OCI-LY3 (cell line): ENCODE results near the gene HTT.

ENCODE experiments used
- H2AFZ ChIP-seq: fragments of 200-600, 300-600 bp; shearing (Covaris generic); 2 replicates; pipeline ENCODE4 v1.6.0; 2014; ENCODE audit warnings: antibody characterized with exemption, low read depth, low read length
- H3K27ac ChIP-seq: fragments of 200-600, 300-600 bp; sonication (generic); 2 replicates; pipeline ENCODE4 v1.5.1; 2014; ENCODE audit warnings: mild to moderate bottlenecking, low read length, moderate library complexity, mixed read lengths
- H3K27me3 ChIP-seq: fragments of 200-600, 300-600 bp; sonication (generic); 2 replicates; pipeline ENCODE4 v1.6.1; 2014; ENCODE audit warnings: low read depth, low read length, mixed read lengths
- H3K36me3 ChIP-seq: fragments of 200-600, 300-600 bp; sonication (generic); replicated peaks from 2 replicates; pipeline ENCODE3; 2014; ENCODE audit warnings: low read depth, low read length, mixed read lengths
- H3K4me1 ChIP-seq: fragments of 300-600, 200-600 bp; sonication (generic); 2 replicates; pipeline ENCODE4 v1.6.1; 2014; ENCODE audit warnings: low read length, mixed read lengths
- H3K4me2 ChIP-seq: fragments of 200-600, 300-600 bp; sonication (generic); 2 replicates; pipeline ENCODE4 v1.6.1; 2014; ENCODE audit warnings: low read length, mixed read lengths
- H3K4me3 ChIP-seq: fragments of 300-600, 200-600 bp; sonication (generic); 2 replicates; pipeline ENCODE4 v1.5.1; 2014; ENCODE audit warnings: antibody characterized with exemption, mild to moderate bottlenecking, low read length, moderate library complexity
- H3K79me2 ChIP-seq: fragments of 300-600, 200-600 bp; shearing (Covaris generic); 2 replicates; pipeline ENCODE4 v1.6.1; 2014; ENCODE audit warnings: mild to moderate bottlenecking, low read length, mixed read lengths
- H3K9ac ChIP-seq: fragments of 300-600, 200-600 bp; shearing (Covaris generic); 2 replicates; pipeline ENCODE4 v1.6.0; 2014; ENCODE audit warnings: mild to moderate bottlenecking, low read length, moderate library complexity
- H3K9me3 ChIP-seq: fragments of 200-600, 300-600 bp; shearing (Covaris generic); 2 replicates; pipeline ENCODE4 v1.6.1; 2014; ENCODE audit warnings: low read length, mixed read lengths; ENCODE audit not compliant: insufficient read depth
- H4K20me1 ChIP-seq: fragments of 200-600, 300-600 bp; sonication (generic); 2 replicates; pipeline ENCODE4 v1.6.1; 2016; ENCODE audit warnings: low read length, mixed read lengths; ENCODE audit not compliant: insufficient read depth
- EZH2phosphoT487 ChIP-seq: fragments of 200-600 bp; shearing (Covaris generic); IDR thresholded peaks from 2 replicates; pipeline ENCODE4 v1.6.1; 2018; ENCODE audit warnings: antibody characterized with exemption, mixed run types, low read depth
- TF ChIP-seq, protein P1 (sequence below): fragments of 200-600, 300-600 bp; sonication (generic); IDR thresholded peaks from 2 replicates; pipeline ENCODE4 v1.5.1; 2014; ENCODE audit warnings: antibody characterized with exemption, low read length, low read depth

HTT gene

DNA sequence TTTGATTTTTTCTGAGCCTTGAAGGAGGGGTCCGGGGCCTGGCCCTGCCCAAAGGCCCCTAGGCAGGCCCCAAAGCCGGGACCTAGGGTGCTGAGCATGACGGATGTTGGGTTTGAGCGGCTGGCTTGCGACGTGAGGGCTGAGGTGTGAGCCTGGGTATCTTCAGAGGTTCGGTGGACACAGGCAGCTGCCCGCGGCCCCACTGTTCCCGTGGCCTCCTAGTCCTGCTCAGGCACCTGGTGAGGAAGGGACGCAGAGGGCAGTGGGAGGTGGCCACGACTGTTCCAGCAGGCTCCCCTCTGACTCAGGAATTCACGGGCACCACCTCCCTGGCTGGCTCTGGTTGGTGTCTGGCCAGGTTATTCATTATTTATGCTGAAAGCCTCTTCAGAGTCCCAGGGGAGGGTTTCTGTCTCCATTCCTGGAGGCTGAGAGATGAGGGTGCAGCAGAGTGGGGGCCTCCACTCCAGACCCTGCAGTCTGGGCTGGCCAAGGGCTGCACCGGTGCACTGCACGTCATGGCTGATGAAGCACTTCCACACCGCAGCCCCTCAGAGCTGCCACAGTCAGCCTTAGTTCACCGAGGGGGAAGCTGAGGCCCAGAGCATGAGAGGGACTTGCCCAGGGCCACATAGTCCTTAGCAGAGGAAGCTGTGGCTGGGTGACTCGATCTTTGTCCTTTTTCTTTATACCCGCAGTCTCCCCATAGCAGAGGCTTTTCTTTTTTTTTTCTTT, 176.6 kb downstream of the HTT start:
- no peak for TF ChIP-seq EZH2phosphoT487
- TF ChIP-seq, protein P1, sequence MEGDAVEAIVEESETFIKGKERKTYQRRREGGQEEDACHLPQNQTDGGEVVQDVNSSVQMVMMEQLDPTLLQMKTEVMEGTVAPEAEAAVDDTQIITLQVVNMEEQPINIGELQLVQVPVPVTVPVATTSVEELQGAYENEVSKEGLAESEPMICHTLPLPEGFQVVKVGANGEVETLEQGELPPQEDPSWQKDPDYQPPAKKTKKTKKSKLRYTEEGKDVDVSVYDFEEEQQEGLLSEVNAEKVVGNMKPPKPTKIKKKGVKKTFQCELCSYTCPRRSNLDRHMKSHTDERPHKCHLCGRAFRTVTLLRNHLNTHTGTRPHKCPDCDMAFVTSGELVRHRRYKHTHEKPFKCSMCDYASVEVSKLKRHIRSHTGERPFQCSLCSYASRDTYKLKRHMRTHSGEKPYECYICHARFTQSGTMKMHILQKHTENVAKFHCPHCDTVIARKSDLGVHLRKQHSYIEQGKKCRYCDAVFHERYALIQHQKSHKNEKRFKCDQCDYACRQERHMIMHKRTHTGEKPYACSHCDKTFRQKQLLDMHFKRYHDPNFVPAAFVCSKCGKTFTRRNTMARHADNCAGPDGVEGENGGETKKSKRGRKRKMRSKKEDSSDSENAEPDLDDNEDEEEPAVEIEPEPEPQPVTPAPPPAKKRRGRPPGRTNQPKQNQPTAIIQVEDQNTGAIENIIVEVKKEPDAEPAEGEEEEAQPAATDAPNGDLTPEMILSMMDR: no peak

DNA sequence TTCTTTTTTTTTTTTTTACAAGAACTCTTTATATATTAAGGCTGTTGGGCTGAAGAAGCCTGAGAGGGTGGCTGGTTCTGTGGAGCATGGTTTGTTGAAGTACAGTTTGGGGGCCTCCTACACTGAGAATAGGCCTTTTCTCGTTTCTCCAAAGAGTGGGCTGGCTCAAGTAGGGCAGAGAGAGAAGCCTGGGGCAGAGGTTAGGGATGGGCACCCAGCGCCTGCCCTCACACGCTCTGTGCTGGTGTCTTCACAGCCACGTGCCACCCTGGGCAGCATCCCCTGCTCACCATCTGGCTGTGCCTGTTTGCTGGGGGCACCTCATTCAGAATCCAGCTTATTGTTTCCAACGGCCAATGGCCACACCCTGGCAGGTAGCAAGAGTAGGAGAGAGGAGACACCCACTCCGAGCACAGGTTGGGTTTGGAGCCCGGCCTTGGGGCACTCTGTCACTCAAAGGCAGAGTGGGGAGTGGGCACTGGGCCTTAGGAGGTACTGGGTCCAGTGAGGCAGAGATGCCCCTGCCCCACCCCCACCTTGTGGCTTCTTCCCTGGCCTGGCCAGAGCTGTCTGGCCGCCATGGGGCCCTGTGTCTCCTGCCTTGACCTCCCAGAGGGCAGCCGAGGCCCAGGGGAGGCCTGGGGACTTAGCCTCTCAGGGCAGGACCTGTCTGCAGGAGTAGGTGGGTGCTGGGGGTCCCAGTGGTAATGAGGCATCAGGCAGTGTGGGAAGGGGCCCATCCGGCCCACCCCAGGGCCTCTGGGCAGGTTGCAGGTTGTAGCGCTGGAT, 177.4 kb downstream of the HTT start:
- no peak overlapping the region for H3K4me2 ChIP-seq
- H3K4me1 ChIP-seq: peaks cover 9% of the 10 kb centered on the region

More for the DNA sequence above, 176.6 kb downstream of the HTT start:
- H3K4me1 ChIP-seq: peaks cover 6% of the 10 kb centered on the region
- H4K20me1 ChIP-seq: no peaks in the 10 kb centered on the region
- no peak overlapping the region for H3K9ac ChIP-seq
- H3K27ac ChIP-seq: no peak overlapping the region
- no peak overlapping the region for H2AFZ ChIP-seq
- H3K4me2 ChIP-seq: no peak overlapping the region
- H3K36me3 ChIP-seq: peaks cover 7% of the 10 kb centered on the region
- H3K27me3 ChIP-seq: no peaks in the 10 kb centered on the region
- no peaks in the 10 kb centered on the region for H3K9me3 ChIP-seq
- H3K4me3 ChIP-seq: no peak overlapping the region
- H3K79me2 ChIP-seq: no peaks in the 10 kb centered on the region

DNA sequence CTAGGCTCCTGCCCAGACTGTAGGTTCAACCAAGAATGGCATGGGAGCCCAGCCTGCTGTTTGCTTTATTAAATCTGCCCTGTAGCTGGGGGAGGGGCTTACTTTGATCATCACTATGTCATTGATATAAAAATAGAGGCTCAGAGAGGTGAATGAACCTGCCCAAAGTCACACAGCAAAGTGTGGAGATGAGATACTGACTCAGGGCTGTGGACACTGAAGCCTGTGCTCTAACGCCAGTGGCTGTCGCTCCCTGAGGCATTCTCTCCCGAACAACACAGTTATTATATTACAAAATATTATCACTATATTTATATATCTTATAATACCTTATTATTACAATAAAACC, 178.0 kb downstream of the HTT start:
- H2AFZ ChIP-seq: no peak overlapping the region
- H3K9me3 ChIP-seq: no peaks in the 10 kb centered on the region
- no peak overlapping the region for H3K27ac ChIP-seq
- TF ChIP-seq, protein P1: no peak
- H4K20me1 ChIP-seq: no peaks in the 10 kb centered on the region; the same call in 1 of the 2 replicates
- H3K4me2 ChIP-seq: no peak overlapping the region
- H3K27me3 ChIP-seq: no peaks in the 10 kb centered on the region
- no peaks in the 10 kb centered on the region for H3K79me2 ChIP-seq
- H3K4me1 ChIP-seq: peaks cover 14% of the 10 kb centered on the region
- H3K36me3 ChIP-seq: peaks cover 12% of the 10 kb centered on the region
- no peak overlapping the region for H3K9ac ChIP-seq
- H3K4me3 ChIP-seq: no peak overlapping the region

More for the DNA sequence above, 177.4 kb downstream of the HTT start:
- Histone ChIP-seq H3K79me2 (no peaks in the 10 kb centered on the region), H3K36me3 (peaks cover 12% of the 10 kb centered on the region), H4K20me1 (no peaks in the 10 kb centered on the region), H3K4me3 (no peak overlapping the region), H3K27ac (no peak overlapping the region), H2AFZ (no peak overlapping the region), H3K27me3 (no peaks in the 10 kb centered on the region), H3K9ac (no peak overlapping the region), H3K9me3 (no peaks in the 10 kb centered on the region)
- TF ChIP-seq, protein P1: no peak
- TF ChIP-seq EZH2phosphoT487: no peak

DNA sequence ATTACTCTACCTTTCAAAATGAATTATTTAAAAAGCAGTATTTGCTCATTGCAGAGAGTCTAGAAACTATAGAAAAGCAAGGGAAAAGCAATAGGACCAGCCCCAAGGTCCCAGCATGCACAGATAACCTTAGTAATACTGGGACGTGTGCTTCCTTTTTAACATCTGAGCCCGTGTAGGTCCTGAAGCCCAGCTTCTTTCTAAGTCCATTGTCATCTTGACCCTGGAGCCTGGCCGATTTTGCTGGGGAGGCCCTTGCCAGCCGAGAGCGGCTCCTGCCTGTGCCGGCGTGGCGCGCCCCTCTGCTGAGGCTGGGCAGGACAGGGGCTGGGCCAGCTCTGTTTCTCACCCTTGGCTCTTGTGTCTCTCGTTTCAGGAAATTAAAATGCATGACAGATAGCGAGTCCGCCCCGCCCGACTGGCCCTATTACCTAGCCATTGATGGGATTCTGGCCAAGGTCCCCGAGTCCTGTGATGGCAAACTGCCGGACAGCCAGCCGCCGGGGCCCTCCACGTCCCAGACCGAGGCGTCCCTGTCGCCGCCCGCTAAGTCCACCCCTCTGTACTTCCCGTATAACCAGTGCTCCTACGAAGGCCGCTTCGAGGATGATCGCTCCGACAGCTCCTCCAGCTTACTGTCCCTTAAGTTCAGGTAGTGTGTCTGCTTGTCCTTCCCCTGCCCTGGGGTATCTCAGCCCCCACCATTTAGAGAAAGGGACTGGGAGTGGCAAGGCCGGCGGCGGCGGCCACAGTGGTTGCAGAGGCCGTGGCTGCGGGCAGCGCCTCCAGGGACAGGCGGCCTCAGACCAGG, 178.6 kb downstream of the HTT start:
- H2AFZ ChIP-seq: no peak overlapping the region
- H3K9ac ChIP-seq: no peak overlapping the region

More for the DNA sequence above, 178.6 kb downstream of the HTT start:
- Histone ChIP-seq H3K27ac (no peak overlapping the region), H3K27me3 (no peaks in the 10 kb centered on the region), H3K9me3 (no peaks in the 10 kb centered on the region), H3K79me2 (no peaks in the 10 kb centered on the region), H3K4me2 (no peak overlapping the region), H3K36me3 (peaks cover 12% of the 10 kb centered on the region), H4K20me1 (no peaks in the 10 kb centered on the region; the same call in 1 of the 2 replicates), H3K4me1 (peaks cover 20% of the 10 kb centered on the region), H3K4me3 (no peak overlapping the region)
- TF ChIP-seq EZH2phosphoT487: no peak
- TF ChIP-seq, protein P1: no peak
